ENCODE measurements around the gene MRPS5.

Gene MRPS5

DNA sequence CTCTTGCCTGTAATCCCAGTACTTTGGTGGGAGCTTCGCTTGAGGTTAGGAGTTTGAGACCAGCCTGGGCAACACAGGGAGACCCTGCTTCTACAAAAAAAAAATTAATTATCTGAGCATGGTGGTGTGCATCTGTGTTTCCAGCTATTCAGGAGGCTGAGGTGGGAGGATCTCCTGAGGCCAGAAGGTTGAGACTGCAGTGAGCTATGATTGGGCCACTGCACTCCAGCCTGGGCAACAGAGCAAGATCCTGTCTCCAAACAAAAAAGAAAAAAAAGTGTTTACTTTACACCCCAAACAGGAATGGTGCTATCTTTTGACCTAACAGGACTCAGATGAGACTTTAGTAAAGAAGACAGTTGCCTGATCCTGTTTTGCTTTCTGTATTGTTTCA, 60.5 kb downstream of the MRPS5 start:
- DNase-seq (ENCODE audit: low read depth in 2 of 2), result no peak

DNA sequence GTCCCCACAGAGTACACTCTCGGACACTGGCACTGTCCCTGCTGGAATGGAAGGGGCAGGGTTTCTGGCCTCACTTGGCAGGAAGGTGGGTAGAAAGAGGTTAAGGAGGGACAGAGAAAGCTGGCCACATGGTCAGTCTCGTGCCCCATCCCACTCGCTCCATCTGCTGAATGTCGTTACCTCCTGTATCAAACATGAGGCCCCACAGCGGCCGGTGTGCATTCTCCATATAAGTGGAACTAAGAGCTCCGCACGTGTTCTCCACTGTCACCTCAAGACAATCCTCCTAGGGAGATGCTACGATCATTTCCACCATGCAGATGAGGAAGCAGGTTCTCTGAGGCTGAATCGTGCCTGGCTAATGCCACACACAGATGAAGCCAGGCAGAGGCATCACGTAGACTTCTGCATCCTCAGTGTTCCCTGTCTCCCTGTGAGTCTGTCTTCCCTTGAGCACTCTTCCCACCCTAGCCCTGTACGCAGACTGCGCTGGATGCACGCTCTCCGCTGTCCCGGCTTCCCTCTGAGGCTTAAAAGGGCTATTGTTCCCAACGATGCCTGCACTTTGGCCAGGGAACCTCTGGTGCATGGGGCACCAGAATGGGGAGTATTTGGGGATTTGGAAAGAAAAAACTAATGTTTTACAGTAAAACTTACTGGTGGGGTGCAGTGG, 61.0 kb downstream of the MRPS5 start:
- no peak for DNase-seq (ENCODE audit: low read depth in 2 of 2)

DNA sequence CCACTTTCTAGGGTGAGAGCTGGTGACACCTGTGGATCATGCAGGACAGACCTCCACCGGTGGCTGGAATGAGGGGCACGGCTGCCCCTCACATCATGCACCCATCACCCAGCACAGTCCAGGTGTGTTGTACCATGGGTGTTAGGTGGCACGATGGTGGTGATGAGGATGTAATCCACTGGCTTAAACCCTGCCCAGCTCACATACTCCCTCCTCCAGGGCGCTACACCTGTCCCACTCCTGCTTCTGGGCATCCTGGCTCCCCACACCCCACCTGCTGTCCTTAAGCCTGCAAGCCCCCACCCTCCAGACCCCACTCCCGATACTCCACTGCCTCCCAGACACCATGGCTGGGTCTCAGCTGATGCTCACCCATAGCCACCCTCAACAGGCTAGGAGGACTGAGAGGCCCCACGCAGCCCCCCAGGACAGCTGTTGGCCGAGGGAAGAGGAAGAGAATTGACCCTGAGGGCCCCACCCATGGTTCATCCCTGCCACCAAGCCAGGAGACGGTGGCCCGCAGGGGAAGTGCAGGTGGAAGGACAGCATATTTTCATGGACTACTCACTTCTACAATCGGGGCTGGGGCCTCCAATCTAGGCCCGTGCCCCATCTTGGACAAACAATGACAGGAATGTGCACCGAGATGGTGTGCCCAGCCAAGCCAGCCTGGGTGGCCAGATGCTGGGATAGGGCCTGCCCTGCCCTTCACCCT, 61.8 kb downstream of the MRPS5 start:
- no peak for DNase-seq (ENCODE audit: low read depth in 2 of 2)

DNA sequence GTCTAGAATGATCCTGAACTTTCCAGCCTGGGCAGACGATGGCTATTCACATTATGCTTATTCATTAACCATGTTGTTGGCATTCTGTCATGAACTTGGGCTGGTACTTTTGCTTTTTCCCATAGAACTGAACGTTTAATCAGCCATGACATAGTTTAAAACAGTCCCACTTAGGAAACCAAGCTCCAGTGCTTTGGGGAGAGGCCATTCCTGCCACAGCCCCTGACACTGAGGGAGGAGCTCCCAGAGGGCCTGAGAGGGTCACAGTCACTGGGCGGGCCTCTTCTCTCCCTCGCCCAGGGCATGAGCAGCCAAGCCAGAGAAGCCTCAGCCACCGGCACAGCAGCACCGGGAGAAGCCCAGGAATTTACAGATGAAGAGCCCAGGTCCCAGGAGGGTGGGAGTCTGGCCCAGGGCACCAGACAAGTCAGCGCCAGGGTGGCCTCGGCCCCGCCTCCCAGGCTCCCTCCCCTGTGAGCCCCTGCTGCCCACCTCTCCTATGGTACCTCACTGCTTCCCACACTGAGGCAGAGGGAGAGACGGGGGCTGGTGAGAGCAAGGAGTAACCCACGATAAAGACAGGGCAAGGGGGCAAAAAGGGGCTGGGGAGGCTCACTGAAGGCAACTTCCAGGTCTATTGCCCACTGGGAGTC, 62.5 kb downstream of the MRPS5 start:
- DNase-seq (ENCODE audit: low read depth in 2 of 2), result no peak

DNA sequence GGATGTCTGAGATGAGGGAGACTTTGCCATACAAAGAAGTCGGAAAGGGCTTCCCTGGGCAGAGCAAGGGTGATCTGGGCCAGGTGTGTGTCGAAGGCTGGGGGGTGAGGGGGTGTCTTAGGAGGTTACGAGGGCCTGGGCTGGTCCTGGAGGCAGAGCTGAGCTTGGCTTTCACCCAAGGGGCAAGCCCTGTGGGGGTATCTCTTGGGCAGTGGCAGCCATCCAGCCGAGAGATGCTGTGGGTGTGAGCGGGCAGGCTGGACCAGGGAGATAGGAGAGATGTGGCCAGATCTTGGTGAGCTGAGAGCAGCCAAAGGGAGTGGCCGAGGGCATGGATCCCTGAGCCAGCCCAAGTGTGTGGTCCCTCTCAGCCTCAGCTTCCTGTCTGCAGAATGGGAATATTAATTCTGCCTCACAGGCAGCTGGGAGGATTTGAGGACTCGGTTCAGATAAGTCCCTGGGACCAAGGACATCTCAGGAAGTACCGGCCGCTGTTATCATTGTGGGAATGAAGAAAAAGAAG, 63.1 kb downstream of the MRPS5 start:
- no peak for DNase-seq (ENCODE audit: low read depth in 2 of 2)

DNA sequence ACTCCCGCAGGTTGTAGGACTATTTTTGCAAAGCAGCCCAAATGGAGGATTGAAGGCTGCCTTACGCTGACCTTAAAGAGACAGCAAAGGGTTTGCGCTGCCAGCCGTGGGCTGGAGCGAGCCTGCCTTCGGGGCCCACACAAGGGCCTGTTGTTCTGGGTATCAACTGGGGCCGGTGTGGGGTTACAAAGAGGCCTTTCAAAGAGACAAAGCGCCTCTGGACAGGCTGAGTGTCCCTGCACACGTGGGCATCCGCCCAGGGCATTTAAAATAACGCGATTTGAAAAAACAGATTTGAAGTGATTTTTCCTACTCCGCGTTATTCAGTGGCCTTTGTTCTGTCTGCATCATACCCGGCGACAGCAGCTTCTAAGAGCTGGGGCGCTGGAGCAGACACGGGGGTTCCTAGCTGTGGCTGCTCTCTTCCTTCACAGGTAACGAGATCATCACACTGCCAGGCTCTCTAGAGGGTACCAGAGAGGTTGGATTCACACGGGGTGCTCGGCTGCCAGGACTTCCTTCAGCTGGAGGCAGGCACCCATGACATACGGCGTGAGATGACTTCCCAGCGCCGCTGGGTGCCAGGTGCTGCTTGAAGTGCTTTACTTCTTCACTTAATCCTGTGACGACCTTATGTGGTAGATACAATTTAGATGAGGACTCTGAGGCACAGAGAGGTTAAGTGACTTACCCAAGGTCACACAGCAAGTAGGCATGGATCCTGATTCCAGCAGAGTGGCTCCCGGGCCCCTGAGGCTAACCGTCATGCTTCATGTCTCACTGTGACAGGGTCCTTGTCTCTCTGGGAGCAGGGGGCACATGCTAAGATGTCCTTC, 63.9 kb downstream of the MRPS5 start:
- no peak for DNase-seq (ENCODE audit: low read depth in 2 of 2)

DNA sequence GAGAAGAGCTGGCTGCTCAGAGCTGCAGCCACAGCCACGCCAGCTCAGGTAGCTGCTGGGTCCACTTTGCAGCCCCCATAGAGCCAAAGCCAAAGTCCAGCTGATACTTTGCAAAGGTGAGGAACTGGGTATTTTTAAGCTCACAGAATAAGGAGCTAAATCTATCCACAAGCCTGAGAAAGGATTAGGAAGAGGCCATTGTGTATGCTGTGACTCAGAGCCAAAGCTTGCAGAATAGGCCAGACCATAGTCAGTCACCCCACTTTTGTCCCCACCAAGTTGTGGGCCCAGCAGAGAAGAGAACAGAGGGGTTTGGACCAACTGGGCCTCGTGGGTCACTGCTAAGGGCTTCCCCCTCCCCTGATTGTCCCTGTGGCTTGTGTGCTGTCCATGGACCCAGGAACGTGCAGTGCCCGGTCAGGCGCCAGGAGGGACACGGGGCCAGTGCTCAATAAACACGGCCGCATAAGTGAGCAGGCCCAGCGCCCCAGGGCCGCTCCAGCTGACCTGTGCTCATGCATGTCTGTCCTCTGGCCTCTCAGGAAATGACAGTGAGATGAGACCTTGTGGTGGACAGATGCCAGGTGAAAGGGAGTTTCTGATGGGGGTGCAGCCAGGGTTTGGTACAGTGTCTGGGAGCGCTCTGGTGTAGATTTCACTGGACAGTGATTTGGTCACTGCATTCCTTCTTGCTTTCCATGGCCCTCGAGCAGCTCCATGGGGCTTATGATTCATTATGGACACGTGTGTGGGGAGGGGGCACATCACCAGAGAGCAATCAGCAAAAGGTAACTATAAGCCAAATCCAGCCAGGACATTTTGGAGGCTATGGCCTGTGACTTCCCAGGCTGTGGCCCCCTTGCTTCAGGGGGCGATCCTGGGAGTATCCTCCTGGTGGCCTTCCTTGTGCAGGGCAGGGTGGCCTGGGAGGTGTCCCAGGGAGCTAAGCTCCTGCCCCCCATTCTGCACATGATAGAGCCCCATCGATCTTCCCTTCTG, 64.8 kb downstream of the MRPS5 start:
- no peak for DNase-seq (ENCODE audit: low read depth in 2 of 2)

DNA sequence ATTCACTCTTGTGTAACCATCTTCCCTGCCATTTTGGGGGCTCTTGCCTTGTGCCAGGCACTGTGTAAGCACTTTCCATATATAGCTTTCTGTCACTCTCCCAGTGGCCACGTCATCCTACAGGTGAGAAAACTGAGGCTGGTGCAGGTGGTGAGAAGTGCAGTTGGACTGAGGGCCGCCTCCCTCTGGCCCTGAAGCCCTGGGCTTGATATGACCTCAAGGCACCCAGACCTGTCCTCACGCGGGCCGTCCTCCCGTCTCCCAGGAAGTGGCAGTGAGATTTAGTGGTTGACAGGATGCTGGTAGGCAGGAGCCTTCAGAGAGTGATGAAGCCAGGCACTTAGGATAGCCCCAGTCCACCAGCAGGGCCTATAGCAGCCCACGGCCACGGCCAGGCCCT, 65.6 kb downstream of the MRPS5 start:
- no peak for DNase-seq (ENCODE audit: low read depth in 2 of 2)

DNA sequence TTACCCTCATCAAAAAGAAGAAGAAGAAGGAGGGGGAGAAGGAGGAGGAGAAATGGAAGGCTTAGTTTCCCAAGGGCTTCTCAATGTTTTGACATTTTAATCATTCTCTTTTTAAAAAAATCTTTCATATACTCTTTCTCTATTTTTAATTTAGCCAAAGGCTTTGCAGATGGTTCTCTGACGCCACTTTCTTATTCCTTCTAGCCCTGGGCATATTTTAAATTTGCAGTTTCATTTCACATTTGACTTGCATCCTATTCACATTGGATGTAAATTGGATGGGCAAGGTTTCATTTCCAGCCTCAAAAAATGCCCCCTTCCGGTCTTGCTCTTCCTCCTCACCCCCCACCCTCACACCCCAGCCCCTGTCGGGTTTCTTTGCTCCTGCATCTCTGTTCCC, 66.3 kb downstream of the MRPS5 start:
- DNase-seq (ENCODE audit: low read depth in 2 of 2), result no peak

DNA sequence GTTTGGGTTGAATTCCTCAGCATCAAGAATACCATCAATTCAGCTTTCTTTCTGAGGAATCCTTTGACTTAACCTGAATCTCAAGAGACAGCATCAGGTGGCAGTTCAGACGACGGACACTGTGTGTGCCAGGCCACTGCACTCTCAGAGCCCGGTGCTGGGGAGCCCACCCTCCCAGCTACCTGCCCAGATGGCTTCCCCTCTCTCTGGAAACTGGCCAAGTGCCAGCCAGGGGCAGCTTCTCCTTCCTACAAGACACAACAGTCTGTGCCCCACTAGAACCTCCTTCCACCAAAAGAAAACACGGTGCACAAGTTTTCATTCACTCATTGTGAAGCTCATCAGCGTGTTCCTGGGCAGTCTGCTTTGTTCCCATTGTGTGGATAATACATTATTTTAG, 67.6 kb downstream of the MRPS5 start:
- DNase-seq (ENCODE audit: low read depth in 2 of 2), result no peak

DNA sequence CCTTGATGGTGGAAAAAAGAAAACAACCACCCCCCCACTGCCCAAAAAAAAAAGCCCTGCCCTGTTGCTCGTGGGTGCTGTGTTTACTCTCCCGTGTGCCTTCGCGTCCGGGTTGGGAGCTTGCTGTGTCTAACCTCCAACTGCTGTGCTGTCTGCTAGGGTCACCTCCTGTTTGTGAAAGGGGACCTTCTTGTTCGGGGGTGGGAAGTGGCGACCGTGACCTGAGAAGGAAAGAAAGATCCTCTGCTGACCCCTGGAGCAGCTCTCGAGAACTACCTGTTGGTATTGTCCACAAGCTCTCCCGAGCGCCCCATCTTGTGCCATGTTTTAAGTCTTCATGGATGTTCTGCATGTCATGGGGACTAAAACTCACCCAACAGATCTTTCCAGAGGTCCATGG, 68.1 kb downstream of the MRPS5 start:
- no peak for DNase-seq (ENCODE audit: low read depth in 2 of 2)

DNA sequence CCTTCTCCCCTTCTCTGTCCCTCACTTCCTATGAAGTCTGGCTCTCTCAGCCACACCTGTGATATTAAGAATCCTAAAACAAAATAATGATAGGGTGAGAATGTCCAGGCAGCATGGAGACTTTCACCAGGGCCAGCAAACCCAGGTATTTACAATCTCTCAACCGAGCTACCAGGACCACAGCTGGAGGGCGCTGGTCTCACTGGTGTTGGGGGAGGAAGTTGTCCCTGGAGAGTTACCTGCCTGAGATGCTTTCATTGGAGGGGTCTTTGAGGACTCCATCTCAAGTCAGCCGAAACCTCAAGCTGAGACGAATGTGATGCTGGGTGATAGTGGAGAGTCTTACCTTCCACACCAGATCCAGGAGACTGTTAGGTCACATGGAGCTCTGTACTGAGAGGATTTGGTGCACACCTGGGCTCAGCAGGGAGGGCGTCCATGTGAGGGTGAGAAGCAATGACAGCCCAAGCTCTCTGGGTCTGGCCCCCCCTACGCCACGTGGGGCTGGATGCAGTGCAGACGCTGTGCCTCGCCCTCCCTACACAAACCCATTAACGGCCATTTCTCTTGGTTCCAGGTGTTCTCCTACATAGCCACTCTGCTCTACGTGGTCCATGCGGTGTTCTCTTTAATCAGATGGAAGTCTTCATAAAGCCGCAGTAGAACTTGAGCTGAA, 68.7 kb downstream of the MRPS5 start:
- DNase-seq (ENCODE audit: low read depth in 2 of 2), result no peak

DNA sequence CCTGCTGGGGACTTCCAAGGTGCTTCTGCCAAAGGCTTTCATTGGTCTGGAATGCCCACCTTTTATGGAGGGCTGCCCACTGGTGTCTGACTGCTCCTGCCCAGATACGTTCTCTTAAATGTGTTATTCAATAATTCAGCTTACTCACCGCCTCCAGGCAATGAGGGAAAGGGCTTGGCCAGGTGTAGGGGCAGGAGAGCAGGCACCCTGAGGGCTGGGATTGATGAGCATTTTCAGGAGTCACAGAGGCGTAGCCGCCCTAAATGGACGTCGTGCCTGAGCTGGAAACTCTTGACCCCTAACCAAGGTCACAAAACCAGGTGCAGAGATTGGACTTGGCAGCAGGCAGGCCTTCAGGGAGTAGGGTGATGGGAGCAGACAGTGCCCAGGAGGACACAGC, 69.3 kb downstream of the MRPS5 start:
- no peak for DNase-seq (ENCODE audit: low read depth in 2 of 2)

DNA sequence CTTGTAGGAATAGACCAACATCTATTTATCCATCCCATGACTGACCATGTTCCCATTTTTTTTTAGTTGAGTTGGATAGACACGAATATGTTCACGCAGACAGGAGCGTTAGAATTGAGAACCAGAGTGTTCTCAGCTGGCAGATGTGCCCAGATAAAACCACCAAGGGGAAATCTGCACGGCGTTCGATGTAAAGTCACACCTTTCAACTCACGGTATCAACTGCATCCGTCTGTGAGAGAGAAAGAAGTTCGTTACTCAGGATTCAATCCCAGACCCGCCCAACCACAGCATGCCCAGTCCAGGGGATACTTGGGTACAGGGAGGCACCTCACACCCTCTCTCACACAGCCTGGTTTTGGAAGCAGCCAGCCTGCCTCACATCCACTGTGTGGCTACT, 70.0 kb downstream of the MRPS5 start:
- DNase-seq (ENCODE audit: low read depth in 2 of 2), result no peak

DNA sequence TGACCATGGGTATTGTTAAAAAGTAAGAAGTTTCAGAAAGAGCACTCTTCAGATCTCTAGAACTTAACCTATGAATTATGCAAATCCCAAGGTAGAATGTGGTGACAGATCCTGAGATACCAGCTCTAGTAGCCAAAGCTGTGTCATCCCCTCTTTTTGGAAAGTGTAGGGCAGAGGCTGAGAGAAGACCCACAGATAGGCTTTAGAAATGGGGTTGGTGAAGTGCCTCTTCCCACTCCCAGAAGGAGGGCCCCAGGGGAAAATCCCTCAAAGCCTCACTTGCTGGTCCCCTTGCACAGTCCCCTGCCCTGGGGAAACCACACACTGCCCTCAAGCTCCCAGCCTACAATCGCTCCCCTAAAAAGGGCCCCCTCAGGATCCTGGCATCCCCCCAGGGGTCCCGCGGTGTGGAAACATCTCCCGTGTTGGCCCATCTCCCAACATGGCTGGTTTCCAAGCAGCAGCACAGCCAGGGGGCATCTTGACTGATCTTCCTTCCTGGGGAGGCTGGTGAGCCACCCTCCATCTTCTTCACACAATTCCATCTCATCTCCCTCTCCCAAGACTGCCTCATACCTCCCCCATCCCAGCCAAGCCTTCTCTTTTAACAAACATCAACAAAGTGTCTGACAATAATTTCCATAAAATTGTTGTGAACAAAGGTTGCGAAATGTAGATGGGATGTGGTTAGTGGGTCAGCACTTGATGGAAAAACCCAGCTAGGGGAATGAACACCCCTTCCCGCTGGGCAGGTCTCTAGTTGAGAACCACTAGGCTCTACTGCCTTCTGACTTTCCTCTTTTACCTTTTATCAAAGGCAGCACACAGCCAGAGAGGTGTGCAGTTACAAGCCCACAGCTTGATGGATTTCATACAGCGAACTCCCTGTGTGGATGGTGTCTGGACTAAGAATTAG, 71.0 kb downstream of the MRPS5 start:
- no peak for DNase-seq (ENCODE audit: low read depth in 2 of 2)

DNA sequence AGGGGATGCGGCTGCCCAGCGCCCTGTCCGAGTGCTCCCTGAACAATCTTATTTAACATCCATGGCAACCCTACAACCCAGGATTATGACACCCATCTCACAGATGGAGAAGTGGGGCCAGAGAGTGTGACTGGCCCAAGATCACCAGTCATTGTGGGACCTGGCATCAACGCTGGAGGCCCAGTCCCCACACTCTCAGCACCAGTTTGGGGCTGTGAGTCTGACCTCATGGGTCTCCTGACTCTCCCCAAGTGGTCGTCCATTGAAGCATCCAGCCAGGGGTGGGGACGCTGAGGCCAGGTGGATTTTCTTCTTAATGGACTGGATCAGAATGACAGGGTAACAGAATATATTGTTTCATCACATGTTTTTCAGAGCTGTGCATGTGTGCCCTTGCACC, 71.6 kb downstream of the MRPS5 start:
- no peak for DNase-seq (ENCODE audit: low read depth in 2 of 2)

DNA sequence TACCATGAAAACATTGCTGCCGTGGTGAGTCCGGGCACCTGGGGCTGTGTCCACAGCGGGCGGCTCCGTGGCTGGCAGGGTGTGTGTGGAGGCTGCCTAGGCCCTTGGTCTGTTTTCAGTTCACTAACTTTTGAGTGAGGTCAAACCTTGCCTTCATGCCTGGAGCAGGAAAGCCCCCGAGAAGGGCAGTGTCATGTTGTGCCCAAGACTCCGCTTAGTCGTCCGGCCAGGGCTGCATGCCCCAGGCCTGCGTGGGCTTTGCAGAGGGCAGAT, 72.0 kb downstream of the MRPS5 start:
- DNase-seq (ENCODE audit: low read depth in 2 of 2), result no peak

DNA sequence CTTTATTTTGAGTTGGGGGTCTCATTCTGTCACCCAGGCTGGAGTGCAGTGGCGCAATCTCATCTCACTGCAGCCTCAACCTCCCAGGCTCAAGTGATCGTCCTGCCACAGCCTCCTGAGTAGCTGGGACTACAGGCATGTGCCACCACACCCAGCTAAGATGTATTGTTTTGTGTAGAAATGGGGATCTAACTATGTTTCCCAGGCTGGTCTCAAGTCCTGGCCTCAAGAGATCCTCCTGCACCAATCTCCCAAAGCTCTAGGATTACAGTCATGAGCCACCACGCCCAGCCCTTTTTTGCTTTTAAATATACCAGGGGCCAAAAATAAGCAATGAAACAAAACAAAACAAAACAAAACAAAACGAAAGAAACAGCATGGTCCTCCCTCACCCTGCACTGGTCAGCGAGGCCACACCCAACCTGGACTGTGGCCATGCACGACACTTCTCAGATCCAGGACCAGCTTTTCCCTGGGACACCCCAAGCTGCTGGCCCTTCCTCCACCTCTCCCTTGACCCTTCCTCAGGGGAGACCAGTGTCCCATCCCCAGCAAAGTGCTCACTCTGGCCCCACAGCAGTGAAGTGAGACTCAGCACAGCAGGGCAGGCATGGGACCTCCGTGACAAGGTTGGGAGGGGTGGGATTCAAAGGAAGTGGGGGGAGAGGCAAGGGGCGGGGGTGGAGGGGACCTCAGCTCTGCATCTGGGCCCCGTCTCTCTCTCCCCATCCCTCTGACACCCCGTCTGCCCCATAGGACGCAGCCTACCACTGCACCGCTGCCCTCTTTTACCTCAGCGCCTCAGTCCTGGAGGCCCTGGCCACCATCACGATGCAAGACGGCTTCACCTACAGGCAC, 72.6 kb downstream of the MRPS5 start:
- DNase-seq (ENCODE audit: low read depth in 2 of 2), result no peak
